Body of pancreas (tissue), 4 donors: ENCODE measurements around the gene FGF3.

Experiments
- CTCF ChIP-seq, 7 experiments: fragments of 450-650 bp in 4 of 7; fragments of 200-600 bp in 3 of 7; sonication (generic) in 3 of 7; IDR thresholded peaks; one replicate each; pipeline ENCODE4 v1.5.1; 2016 to 2019; ENCODE audit warnings: antibody characterized with exemption in 7 of 7
- POLR2A ChIP-seq, 3 donors: fragments of 450-650 bp; IDR thresholded peaks; one replicate each; pipeline ENCODE4 v1.6.1; 2016; ENCODE audit warnings: antibody characterized with exemption in 3 of 3, mild to moderate bottlenecking in 2 of 3

- TF ChIP-seq CTCF (IDR thresholded peaks at IDR 0.05) = no peak
- TF ChIP-seq POLR2A (IDR thresholded peaks at IDR 0.05) = no peak
These were observed 10.5 kb downstream of the FGF3 start for GRCh38 chr11:69808667-69809086.
